Stomach (tissue), 4 donors: ENCODE measurements around the gene DIPK1A.
"Not testable (repeated sequence)": the region's sequence is repeated elsewhere in the genome, so short reads cannot be mapped to it uniquely, and the experiment has no call there.

Experiments
- EP300 ChIP-seq: sonication (generic); formaldehyde crosslinking; IDR thresholded peaks from one replicate; pipeline ENCODE4 v1.6.1; 2017; ENCODE audit warnings: antibody characterized with exemption
- POLR2A ChIP-seq, 4 donors: fragments of 450-650 bp; IDR thresholded peaks; one replicate each; pipeline ENCODE4 v1.6.1; 2016; ENCODE audit warnings: antibody characterized with exemption in 4 of 4, control low read depth in 2 of 4, mild to moderate bottlenecking in 1 of 4, moderate library complexity in 1 of 4
- TF ChIP-seq, protein P1 (sequence below), 7 experiments: fragments of 450-650 bp in 4 of 7; fragments of 200-600 bp in 3 of 7; sonication (generic) in 3 of 7; IDR thresholded peaks; one replicate each; pipeline ENCODE4 v1.5.1; 2016 to 2019; ENCODE audit warnings: antibody characterized with exemption in 7 of 7, control low read depth in 2 of 7, mild to moderate bottlenecking in 1 of 7

DNA sequence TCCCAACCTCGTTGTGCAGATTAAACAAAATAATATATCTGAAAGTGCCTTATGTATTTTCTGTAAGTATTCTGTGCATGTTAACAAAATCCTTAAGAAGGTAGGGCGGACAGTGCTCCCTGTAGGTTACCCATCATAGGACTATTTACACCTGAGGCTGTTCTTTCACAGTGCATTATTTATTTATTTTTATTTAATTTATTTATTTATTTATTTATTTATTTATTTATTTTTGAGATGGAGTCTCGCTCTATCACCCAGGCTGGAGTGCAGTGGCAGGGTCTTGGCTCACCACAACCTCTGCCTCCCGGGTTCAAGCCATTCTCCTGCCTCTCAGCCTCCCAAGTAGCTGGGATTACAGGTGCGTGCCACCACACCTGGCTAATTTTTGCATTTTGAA is 12.8 kb upstream of the DIPK1A start:
- not testable (repeated sequence) for TF ChIP-seq POLR2A (IDR thresholded peaks at IDR 0.05); EP300
- TF ChIP-seq, protein P1, sequence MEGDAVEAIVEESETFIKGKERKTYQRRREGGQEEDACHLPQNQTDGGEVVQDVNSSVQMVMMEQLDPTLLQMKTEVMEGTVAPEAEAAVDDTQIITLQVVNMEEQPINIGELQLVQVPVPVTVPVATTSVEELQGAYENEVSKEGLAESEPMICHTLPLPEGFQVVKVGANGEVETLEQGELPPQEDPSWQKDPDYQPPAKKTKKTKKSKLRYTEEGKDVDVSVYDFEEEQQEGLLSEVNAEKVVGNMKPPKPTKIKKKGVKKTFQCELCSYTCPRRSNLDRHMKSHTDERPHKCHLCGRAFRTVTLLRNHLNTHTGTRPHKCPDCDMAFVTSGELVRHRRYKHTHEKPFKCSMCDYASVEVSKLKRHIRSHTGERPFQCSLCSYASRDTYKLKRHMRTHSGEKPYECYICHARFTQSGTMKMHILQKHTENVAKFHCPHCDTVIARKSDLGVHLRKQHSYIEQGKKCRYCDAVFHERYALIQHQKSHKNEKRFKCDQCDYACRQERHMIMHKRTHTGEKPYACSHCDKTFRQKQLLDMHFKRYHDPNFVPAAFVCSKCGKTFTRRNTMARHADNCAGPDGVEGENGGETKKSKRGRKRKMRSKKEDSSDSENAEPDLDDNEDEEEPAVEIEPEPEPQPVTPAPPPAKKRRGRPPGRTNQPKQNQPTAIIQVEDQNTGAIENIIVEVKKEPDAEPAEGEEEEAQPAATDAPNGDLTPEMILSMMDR (IDR thresholded peaks at IDR 0.05), result not testable (repeated sequence)
